Hematopoietic multipotent progenitor cell treated with erythropoietin and hydrocortisone succinate and interleukin-3 and kit ligand, for 15 days (in vitro differentiated cells): ENCODE data around the gene GDI2.
"Not testable (repeated sequence)": the region's sequence is repeated elsewhere in the genome, so short reads cannot be mapped to it uniquely, and the experiment has no call there.

Experiments
- DNase-seq: peaks from one replicate; pipeline ENCODE4 v3.0.0-alpha.2; 2015; ENCODE audit warnings: low spot score

GDI2 gene

DNA sequence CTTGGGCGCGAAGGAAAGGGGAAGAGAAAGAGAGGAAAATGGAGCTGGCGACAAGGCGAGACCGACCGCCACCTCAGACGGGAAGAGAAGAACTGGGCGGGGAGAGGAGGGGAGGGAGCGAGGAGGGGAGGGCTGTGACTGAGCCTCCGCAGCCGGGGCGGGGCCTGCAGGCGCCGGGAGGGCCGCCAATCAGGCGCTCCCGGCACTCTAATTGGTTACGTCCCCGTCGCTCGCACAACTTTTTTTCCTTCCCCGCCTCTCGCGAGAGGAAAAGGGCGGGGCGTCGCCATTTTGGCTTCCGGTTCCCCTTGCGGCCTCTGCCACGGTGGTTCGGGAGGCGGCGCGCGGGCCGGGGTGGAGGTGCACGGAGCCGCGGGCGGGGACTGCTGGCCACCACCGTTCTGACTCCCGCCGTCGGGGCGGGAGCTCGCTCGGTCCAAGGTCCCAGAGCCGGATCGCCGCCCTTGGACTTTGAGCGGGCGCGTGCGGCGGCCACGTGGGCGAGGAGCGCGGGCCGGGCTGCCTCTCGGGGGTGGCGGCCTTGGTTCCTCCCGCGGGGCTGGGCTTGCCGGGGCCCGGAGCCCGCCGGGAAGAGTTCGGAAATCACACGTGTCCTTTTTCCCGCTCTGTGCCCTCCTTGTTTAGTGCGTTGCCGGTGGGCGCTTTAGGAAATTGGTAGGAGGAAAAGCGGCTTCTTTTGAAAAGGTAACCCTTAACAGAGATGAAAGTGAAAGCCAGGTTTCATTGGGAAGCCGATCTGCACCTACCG lies at the start of gene GDI2:
Gene GDI2 (minus strand): TSS at position 94 of the 769 bp plus-strand sequence. CDS start 176 bp downstream, outside the sequence.
- DNase-seq = peak; percentile 99

DNA sequence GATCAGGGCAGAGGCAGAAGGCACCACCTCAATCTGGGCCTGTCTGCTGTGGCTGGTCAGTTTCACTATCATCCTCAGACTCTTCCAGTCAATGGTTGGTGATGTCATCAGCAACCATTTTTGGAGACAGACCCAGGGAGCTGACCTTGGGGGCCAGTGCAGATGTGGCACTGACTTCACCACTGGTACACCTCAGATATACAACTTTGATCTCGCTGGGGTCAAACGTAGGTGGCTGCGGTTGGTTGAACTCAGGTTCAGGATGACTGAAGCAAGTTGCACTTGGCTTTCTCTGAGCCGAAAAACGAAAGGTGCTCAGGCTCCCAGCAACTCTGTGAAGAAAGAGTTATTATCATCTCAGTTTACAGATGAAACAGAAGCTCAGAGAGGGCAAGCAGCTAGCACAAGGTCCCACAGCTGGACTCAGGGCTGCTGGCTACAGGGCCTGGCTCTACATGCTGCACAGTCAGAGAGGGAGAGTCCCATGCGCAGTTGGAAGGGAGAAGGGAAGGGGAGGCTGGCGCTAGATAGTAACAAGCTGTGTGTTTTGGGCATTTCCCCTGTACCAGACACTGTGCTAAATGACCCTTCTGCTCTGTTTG lies 49.2 kb upstream of the GDI2 start:
- DNase-seq = no peak

GRCh38 chr10:5860066-5860465 lies 46.8 kb upstream of the GDI2 start:
- DNase-seq = no peak

GRCh38 chr10:5858811-5859210 lies 45.6 kb upstream of the GDI2 start:
- no peak for DNase-seq

- no peak for DNase-seq
Observed at GRCh38 chr10:5856701-5857004, 43.4 kb upstream of the GDI2 start.

GRCh38 chr10:5855979-5856700 lies 42.9 kb upstream of the GDI2 start:
- no peak for DNase-seq

DNA sequence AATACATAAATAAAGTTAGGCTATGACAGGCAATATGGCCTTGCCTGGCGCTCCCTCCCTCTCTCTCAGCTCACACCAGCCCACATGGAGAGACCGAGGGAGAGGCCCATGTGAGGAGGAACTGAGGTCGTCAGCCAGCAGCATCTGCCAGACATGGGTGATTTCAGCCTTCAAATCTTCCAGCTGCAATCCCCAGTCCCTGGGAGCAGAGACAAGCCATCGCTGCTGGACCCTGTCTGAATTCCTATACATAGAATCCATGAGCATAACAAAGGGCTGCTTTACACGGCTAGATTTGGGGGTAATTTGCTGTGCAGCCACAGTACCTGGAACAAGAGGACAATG lies 40.9 kb upstream of the GDI2 start:
- DNase-seq = no peak

- not testable (repeated sequence) for DNase-seq
Observed at GRCh38 chr10:5846667-5847066, 33.4 kb upstream of the GDI2 start.

- DNase-seq = no peak
Observed at GRCh38 chr10:5844345-5845055, 31.3 kb upstream of the GDI2 start.

- no peak for DNase-seq
Observed at GRCh38 chr10:5843686-5844344, 30.6 kb upstream of the GDI2 start.

GRCh38 chr10:5841965-5842364 lies 28.7 kb upstream of the GDI2 start:
- DNase-seq = no peak

DNA sequence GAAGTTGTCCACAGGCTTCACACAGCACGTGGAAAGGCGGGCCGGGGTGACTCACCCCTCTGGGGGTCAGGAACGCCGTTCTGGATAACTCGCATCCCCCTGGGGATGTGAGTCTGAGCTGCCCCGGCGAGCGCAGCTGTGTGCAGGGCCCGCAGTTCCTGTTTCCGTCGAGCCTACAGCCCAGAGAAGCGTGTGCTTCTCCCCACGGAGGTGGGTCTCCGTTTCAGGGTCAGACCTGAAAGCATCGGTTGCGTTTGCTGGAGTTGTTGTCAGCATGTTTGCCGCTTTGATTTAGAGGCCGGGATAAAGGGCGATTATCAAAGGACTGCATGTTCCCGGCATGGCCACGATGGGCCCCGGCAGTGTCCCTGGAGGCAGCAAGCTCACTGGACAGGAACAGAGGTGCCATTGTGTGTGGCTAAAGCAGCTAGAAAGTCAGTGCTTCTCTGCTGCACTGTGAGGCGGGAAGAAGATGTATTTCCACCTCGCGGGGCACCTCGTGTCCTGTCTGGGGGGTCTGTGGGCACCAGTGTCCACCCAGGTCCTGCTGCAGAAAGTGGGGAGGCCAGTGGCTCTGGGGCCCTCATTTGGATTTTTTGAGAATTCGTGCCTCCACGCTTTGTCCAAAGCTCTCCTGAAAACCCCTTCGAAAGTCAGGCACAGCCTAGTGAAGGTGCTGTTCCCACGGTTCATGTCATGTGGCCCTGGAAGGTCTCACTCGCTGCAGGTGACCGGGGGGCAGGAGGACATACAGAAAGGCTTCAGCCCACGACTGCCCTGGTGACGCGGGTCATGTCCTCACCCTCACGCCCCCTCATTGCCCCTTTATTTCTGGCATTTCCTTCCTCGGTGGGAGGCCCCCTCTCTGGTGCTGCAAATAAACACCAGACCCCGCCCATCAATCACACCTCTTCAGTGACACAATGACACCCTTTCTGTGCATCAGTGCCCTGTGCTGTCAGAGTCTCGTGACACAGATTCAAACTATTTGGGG lies 27.4 kb upstream of the GDI2 start:
- DNase-seq = no peak

GRCh38 chr10:5836181-5836580 lies 22.9 kb upstream of the GDI2 start:
- not testable (repeated sequence) for DNase-seq

DNA sequence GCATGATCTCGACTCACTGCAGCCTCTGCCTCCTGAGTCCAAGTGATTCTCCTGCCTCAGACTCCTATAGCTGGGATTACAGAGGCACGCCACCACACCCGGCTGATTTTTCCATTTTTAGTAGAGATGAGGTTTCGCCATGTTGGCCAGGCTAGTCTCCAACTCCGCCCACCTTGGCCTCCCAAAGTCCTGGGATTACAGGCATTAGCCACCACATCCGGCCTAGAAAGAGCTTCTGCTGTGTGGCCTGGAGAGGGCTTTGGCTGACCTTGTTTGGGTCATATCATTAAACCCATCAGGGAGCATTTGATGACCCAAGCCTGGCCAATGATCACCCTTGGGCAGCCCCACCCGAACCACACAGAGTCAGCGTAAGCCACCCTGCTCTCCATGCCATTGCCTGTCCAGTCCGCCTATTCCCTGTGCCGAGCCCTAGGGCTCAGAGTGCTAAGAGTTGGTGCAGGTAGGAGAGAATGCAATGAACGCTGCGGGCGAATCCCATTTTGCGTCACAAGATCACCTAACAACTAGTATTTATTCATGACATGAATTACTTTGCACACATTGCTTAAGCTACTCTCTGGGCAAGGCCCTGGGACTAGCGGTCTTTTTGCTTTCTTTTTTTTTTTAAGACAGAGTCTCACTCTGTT lies 22.3 kb upstream of the GDI2 start:
- no peak for DNase-seq

- no peak for DNase-seq
Observed at GRCh38 chr10:5833814-5834213, 20.6 kb upstream of the GDI2 start.

- no peak for DNase-seq
Observed at GRCh38 chr10:5832946-5833345, 19.7 kb upstream of the GDI2 start.

DNA sequence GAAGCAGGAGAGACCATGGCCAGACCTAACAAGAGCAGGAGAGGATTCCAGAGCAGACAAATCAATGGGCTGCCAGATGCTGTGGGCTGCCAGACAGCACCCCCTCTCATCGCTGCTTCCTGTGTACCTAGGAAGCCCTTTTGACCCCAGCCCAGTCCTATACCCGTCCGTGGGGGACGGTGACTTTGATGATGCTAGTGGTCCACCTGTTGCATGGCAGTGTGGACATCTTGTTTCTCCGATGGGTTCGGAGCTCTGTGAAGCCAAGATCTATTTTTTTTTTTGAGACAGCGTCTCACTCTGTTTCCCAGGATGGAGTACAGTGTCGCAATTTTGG lies 18.2 kb upstream of the GDI2 start:
- no peak for DNase-seq

DNA sequence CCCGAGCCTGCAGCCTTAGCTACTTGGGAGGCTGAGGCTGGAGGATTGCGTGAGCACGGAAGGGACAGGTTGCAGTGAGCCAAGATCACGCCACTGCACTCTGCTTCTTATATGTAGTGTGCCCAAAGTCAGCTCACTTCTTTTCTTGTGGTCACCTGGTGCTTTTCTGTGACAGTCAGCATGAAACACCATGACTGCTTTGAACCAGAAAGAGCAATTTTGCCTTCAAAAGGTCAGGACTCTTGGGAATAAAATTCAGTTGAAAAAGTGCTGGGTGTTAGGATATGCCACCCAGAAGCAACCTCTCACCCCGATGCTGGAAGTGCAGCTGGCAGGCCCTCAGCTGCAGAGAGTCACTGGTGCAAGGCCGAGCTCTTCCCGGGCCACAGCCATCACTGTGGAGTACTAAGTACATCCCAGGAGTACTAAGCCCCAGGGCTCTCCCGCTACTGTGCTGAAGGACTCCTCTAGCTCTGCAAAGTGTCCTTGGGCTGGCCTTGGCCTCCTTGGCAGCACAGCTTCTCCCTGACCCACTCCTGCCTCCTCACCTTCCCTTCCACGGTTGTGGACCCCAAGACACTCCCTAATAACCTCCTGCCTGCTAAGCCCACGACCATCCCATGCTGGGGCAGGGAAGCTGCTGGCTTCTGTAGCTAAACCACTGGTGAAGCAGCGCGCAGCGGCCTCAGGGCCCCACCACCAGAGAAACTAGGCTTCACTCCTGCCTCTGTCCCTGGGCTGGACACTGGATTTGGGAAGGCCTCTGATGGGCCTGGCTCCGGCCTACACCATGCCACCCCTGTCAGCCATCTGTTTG lies 17.6 kb upstream of the GDI2 start:
- DNase-seq = no peak

GRCh38 chr10:5829267-5829666 lies 16.0 kb upstream of the GDI2 start:
- DNase-seq = peak; percentile 73

GRCh38 chr10:5828725-5829124 lies 15.5 kb upstream of the GDI2 start:
- DNase-seq = no peak
